Mesodermal cell (in vitro differentiated cells): ENCODE data around the gene ZNF140.

Source experiments
- H3K27ac ChIP-seq: 2 replicates; pipeline ENCODE4 v1.7.0; 2013; ENCODE audit warnings: mild to moderate bottlenecking, low read depth, low read length, moderate library complexity; ENCODE audit not compliant: severe bottlenecking
- H3K36me3 ChIP-seq: 2 replicates; pipeline ENCODE4 v1.7.1; 2013; ENCODE audit warnings: mild to moderate bottlenecking, low read length, moderate library complexity; ENCODE audit not compliant: control insufficient read depth, insufficient read depth
- H3K4me1 ChIP-seq: one replicate; pipeline ENCODE4 v1.7.1; 2013; ENCODE audit warnings: mild to moderate bottlenecking, low read length; ENCODE audit not compliant: insufficient read depth, control insufficient read depth, poor library complexity, severe bottlenecking
- H3K4me3 ChIP-seq: 2 replicates; pipeline ENCODE4 v1.7.0; 2013; ENCODE audit warnings: low read length, control low read depth, mild to moderate bottlenecking; ENCODE audit not compliant: insufficient read depth, poor library complexity, severe bottlenecking; ENCODE audit errors: extremely low read depth
- H3K9me3 ChIP-seq: 2 replicates; pipeline ENCODE4 v1.7.1; 2013; ENCODE audit warnings: mild to moderate bottlenecking, low read length, moderate library complexity; ENCODE audit not compliant: control insufficient read depth
- WGBS, 2 experiments: methylation state at CpG; one replicate each; pipeline ENCODE4 v1.1.5; 2013; ENCODE audit warnings: missing lambda C conversion rate in 2 of 2; ENCODE audit not compliant: insufficient coverage in 2 of 2; 5-methylcytosine and 5-hydroxymethylcytosine counted together

The ZNF140 gene

GRCh38 chr12:133130808-133131128 lies 50.0 kb downstream of the ZNF140 start:
- peaks cover 57% of the 10 kb centered on the region for H3K9me3 ChIP-seq
- no peaks in the 10 kb centered on the region for H3K4me1 ChIP-seq
- peaks cover 55% of the 10 kb centered on the region for H3K36me3 ChIP-seq
- peak overlapping the region; percentile 87 for H3K4me3 ChIP-seq
- whole genome bisulfite sequencing, 2 experiments = 2 to 9% methylated on average over 5 to 12 of the region's 17 CpGs
- peak overlapping the region; percentile 98 for H3K27ac ChIP-seq

- Histone ChIP-seq H3K9me3 (peaks cover 68% of the 10 kb centered on the region), H3K4me1 (no peaks in the 10 kb centered on the region), H3K4me3 (no peak overlapping the region), H3K36me3 (peaks cover 72% of the 10 kb centered on the region), H3K27ac (no peak overlapping the region)
- 88 to 92% methylated on average over 2 of the region's 2 CpGs for WGBS, 2 experiments
Observed at GRCh38 chr12:133135747-133136146, 55.0 kb downstream of the ZNF140 start.

DNA sequence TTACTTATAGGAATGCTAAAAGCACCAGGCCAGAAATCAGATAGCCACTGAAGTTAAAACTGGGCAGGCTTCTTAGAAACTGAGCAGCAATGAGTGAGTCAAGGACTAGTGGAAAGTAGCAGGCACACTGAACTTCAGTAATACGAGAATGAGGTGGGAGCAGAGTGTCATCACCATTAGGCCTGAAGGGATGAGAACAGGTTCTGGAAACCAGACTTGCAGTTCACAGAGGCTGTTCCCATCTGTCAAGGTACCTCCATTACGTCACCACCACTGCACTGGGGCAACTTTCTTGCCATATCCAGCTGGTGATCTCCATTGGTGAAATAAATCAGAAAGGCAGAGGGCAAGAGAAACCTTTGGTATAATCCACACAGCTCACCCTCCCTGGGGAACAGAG lies 65.3 kb downstream of the ZNF140 start:
- H3K27ac ChIP-seq = no peak overlapping the region
- no peaks in the 10 kb centered on the region for H3K4me1 ChIP-seq
- 80 to 93% methylated on average over 1 to 2 of the region's 2 CpGs for whole genome bisulfite sequencing, 2 experiments
- H3K36me3 ChIP-seq = peaks cover 57% of the 10 kb centered on the region
- H3K4me3 ChIP-seq = no peak overlapping the region
- H3K9me3 ChIP-seq = peaks cover 50% of the 10 kb centered on the region

- Histone ChIP-seq H3K4me3 (no peak overlapping the region), H3K27ac (no peak overlapping the region), H3K36me3 (peaks cover 65% of the 10 kb centered on the region), H3K4me1 (no peaks in the 10 kb centered on the region), H3K9me3 (peaks cover 74% of the 10 kb centered on the region)
- no CpG with 5 or more reads among the region's 2 CpGs for WGBS, 2 experiments
Observed at GRCh38 chr12:133156125-133156690, 75.5 kb downstream of the ZNF140 start.
